Measurements from ENCODE around the gene CCDC158.
"Not testable (repeated sequence)": the region's sequence is repeated elsewhere in the genome, so short reads cannot be mapped to it uniquely, and the experiment has no call there.

The CCDC158 gene

DNA sequence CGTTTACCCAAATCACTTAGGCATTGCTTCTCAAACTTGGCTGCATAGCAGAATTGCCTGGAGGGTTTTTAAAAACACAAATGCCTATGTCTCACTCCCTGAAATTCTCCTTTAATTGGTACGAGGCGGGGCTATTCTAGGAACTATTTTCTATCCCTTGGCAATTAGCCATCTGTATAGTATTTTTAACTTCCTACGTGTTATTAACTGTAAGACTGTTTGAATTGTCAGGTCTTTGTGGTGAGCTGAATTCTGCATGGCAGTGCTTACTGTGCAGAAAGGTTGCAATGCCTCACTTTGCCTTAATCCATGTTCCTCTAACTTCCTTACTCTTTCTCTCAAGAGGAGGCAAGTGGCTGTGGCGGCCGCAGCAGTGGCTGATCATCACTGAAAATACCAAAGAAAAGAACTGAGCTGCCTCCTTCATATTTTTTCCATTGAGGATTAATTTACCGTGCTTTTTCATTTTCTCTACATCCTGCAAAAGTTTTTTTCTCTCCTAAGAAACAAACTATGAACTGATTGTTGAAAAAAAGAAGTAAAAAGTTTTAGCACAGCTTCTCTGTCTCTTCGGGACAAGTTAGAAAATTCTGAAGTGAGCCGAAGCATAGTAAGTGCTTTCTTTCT lies 14.1 kb upstream of the CCDC158 start, which contains the start of gene SHROOM3:
Gene SHROOM3, plus strand, starts transcription at position 329 of the 627 bp plus-strand sequence. CDS start 824 bp downstream, outside the sequence.
- Histone ChIP-seq H3K36me3 (ENCODE audit: control insufficient read depth, insufficient read depth, low read length) (no peaks in the 10 kb centered on the region), H3K4me3 (ENCODE audit: low read depth, low read length) (no peak within 1 kb of the TSS), H3K27me3 (ENCODE audit: control insufficient read depth, insufficient read depth, low read length) (no peaks in the 10 kb centered on the region), H3K4me2 (ENCODE audit: low read length) (no peak within 1 kb of the TSS), H3K27ac (no peak within 1 kb of the TSS), H3K79me2 (no peaks in the 10 kb centered on the region), H2AFZ (no peak within 1 kb of the TSS), H3K9ac (no peak within 1 kb of the TSS), H3K4me1 (no peaks in the 10 kb centered on the region), H3K9me3 (ENCODE audit: control insufficient read depth, low read length) (no peaks in the 10 kb centered on the region)
- TF ChIP-seq, protein P1, sequence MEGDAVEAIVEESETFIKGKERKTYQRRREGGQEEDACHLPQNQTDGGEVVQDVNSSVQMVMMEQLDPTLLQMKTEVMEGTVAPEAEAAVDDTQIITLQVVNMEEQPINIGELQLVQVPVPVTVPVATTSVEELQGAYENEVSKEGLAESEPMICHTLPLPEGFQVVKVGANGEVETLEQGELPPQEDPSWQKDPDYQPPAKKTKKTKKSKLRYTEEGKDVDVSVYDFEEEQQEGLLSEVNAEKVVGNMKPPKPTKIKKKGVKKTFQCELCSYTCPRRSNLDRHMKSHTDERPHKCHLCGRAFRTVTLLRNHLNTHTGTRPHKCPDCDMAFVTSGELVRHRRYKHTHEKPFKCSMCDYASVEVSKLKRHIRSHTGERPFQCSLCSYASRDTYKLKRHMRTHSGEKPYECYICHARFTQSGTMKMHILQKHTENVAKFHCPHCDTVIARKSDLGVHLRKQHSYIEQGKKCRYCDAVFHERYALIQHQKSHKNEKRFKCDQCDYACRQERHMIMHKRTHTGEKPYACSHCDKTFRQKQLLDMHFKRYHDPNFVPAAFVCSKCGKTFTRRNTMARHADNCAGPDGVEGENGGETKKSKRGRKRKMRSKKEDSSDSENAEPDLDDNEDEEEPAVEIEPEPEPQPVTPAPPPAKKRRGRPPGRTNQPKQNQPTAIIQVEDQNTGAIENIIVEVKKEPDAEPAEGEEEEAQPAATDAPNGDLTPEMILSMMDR (IDR thresholded peaks at IDR 0.05): no peak

DNA sequence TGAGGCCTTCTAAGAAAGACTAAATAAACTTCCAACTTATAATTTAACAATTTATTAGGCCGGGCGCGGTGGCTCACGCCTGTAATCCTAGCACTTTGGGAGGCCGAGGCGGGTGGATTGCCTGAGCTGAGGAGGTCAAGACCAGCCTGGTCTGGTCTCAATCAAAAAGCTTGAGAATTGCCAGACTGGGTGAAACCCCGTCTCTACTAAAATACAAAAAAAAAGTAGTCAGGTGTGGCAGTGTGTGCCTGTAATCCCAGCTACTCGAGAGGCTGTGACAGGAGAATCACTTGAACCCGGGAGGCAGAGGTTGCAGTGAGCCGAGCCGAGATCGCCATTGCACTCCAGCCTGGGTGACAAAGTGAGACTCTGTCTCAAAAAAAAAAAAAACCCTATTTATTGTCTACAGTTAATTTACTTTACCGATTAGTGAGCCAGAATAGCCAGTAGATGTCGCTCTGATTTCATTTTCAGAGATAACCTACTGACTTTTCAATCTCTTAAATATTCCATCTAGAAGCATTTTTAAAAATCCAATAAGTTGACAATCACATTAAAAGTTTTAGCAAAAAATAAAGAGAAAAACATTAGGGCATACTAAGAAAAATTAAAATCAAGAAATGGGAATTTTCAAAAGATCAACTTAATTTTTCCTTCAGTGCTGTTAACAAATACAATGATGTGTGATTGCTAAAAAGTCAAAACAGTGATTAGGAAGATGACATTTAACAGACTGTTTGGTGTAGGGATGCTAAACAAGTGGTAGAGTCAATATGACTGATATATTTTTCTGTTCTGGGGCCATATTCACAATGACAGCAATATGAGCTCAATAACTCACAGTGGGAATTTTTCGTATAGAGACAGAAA lies 9.8 kb upstream of the CCDC158 start:
- no peaks in the 10 kb centered on the region for H3K9me3 ChIP-seq (ENCODE audit: control insufficient read depth, low read length)
- no peak overlapping the region for H3K9ac ChIP-seq
- TF ChIP-seq, protein P1 (IDR thresholded peaks at IDR 0.05): peak; percentile 42
- no peak overlapping the region for H3K4me2 ChIP-seq (ENCODE audit: low read length)
- H3K4me1 ChIP-seq: no peaks in the 10 kb centered on the region
- no peak overlapping the region for H3K27ac ChIP-seq
- no peak overlapping the region for H3K4me3 ChIP-seq (ENCODE audit: low read depth, low read length)
- no peak overlapping the region for H2AFZ ChIP-seq
- H3K79me2 ChIP-seq: no peaks in the 10 kb centered on the region
- no peaks in the 10 kb centered on the region for H3K27me3 ChIP-seq (ENCODE audit: control insufficient read depth, insufficient read depth, low read length)
- no peaks in the 10 kb centered on the region for H3K36me3 ChIP-seq (ENCODE audit: control insufficient read depth, insufficient read depth, low read length)

DNA sequence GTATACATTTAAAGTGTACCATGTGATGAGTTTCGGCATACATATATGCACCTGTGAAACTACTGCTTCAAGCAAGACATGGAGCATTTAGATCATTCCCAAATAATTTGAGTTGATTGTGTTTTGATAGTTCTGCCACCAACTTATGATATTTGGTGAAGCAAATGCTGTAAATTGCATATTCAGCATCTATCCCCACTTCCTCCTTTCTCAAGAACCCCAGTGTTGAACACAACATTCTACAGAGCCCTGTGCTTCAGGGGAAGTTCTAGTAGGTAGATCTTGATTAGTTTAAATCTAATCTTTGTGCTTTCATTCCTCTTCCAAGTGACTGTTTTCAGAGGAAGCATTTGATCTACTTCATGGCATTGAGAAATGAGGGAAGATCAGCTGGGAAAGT lies 8.7 kb upstream of the CCDC158 start:
- no peaks in the 10 kb centered on the region for H3K4me1 ChIP-seq
- H3K4me2 ChIP-seq (ENCODE audit: low read length): no peak overlapping the region
- H3K27me3 ChIP-seq (ENCODE audit: control insufficient read depth, insufficient read depth, low read length): no peaks in the 10 kb centered on the region
- H3K9ac ChIP-seq: no peak overlapping the region
- H2AFZ ChIP-seq: no peak overlapping the region
- TF ChIP-seq, protein P1 (IDR thresholded peaks at IDR 0.05): no peak
- H3K27ac ChIP-seq: no peak overlapping the region
- H3K9me3 ChIP-seq (ENCODE audit: control insufficient read depth, low read length): no peaks in the 10 kb centered on the region
- H3K79me2 ChIP-seq: no peaks in the 10 kb centered on the region
- no peaks in the 10 kb centered on the region for H3K36me3 ChIP-seq (ENCODE audit: control insufficient read depth, insufficient read depth, low read length)
- H3K4me3 ChIP-seq (ENCODE audit: low read depth, low read length): no peak overlapping the region

- no peaks in the 10 kb centered on the region for H3K36me3 ChIP-seq (ENCODE audit: control insufficient read depth, insufficient read depth, low read length)
- no peaks in the 10 kb centered on the region for H3K4me1 ChIP-seq
- H3K27me3 ChIP-seq (ENCODE audit: control insufficient read depth, insufficient read depth, low read length): no peaks in the 10 kb centered on the region
- TF ChIP-seq, protein P1 (IDR thresholded peaks at IDR 0.05): no peak
- no peak overlapping the region for H3K27ac ChIP-seq
- H3K79me2 ChIP-seq: no peaks in the 10 kb centered on the region
- H3K4me3 ChIP-seq (ENCODE audit: low read depth, low read length): no peak overlapping the region
- H3K4me2 ChIP-seq (ENCODE audit: low read length): no peak overlapping the region
- no peak overlapping the region for H2AFZ ChIP-seq
- H3K9me3 ChIP-seq (ENCODE audit: control insufficient read depth, low read length): no peaks in the 10 kb centered on the region
- H3K9ac ChIP-seq: no peak overlapping the region
Measured at GRCh38 chr4:76426272-76426671, 5.3 kb upstream of the CCDC158 start.

DNA sequence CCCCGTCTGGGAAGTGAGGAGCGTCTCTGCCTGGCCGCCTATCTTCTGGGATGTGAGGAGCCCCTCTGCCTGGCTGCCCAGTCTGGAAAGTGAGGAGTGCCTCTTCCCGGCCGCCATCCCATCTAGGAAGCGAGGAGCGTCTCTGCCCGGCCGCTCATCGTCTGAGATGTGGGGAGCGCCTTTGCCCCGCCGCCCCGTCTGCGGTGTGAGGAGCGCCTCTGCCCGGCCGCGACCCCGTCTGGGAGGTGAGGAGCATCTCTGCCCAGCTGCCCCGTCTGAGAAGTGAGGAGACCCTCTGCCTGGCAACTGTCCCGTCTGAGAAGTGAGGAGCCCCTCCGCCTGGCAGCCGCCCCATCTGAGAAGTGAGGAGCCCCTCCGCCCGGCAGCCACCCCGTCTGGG lies 2.2 kb upstream of the CCDC158 start:
- H3K4me1 ChIP-seq; H3K4me3 ChIP-seq (ENCODE audit: low read depth, low read length); H3K9ac ChIP-seq; H2AFZ ChIP-seq; H3K27me3 ChIP-seq (ENCODE audit: control insufficient read depth, insufficient read depth, low read length); H3K4me2 ChIP-seq (ENCODE audit: low read length); H3K36me3 ChIP-seq (ENCODE audit: control insufficient read depth, insufficient read depth, low read length); H3K79me2 ChIP-seq; H3K27ac ChIP-seq; H3K9me3 ChIP-seq (ENCODE audit: control insufficient read depth, low read length): not testable (repeated sequence)

Data from parathyroid adenoma (tissue), 2 donors.